Activated CD4-positive, alpha-beta T cell treated with anti-CD3 and anti-CD28 coated beads, Interleukin-2, Interleukin-6, amounts not matched to agents 100 ng/mL and 50 ng/mL, durations not matched to agents 16 hours and 8 hours (primary cell): ENCODE measurements around the gene CHMP1A.
"Not testable (repeated sequence)": the region's sequence is repeated elsewhere in the genome, so short reads cannot be mapped to it uniquely, and the experiment has no call there.

ENCODE experiments used
- DNase-seq: peaks from one replicate; pipeline ENCODE4 v3.0.0-alpha.2; 2020

CHMP1A gene

DNA sequence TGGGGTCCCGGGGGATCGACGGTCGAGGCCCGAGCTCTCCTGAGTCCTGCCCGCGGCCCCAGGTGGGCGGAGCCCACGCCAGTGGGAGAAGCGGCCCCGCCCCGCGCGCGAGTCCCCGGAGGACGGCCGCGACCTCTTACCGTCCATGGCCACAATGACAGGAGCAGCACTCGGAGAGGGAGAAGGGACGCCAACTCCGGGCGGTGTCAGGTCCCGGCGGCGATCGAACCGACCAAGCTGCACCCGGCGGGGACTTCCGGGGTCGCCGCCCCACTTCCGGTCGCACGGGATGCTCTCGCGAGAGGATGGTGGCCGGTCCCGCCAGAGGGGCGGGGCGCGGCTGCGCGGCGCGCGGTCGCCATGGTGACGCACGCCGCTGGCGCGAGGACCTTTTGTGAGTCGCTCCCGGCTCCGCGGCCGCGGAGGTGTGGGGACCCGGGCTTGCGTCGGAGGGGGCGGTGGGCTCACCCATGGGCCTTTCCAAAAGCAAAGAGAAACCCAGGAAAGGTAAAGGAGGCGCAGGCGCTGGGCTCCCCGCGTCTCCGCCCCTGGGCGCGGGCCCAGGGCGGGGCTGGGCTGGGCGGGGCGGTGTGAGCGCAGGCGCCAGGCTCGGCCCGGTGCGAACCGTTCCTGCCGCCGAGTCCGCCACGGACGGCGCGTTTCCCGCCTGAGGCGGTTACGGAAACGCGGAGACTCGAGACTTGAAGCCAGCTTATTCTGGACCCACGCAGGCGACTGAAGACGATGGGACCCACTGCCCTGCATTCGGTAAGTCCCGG, at the start of gene CHMP1A, which contains the start of gene SPATA33:
Gene CHMP1A (minus strand): TSS at position 267 of the 779 bp plus-strand sequence. CDS start 120 bp downstream, at position 147.
Gene SPATA33 (plus strand): TSS at position 395 of the 779 bp plus-strand sequence. CDS start 76 bp downstream, at position 471.
- DNase-seq: peak; percentile 95

DNA sequence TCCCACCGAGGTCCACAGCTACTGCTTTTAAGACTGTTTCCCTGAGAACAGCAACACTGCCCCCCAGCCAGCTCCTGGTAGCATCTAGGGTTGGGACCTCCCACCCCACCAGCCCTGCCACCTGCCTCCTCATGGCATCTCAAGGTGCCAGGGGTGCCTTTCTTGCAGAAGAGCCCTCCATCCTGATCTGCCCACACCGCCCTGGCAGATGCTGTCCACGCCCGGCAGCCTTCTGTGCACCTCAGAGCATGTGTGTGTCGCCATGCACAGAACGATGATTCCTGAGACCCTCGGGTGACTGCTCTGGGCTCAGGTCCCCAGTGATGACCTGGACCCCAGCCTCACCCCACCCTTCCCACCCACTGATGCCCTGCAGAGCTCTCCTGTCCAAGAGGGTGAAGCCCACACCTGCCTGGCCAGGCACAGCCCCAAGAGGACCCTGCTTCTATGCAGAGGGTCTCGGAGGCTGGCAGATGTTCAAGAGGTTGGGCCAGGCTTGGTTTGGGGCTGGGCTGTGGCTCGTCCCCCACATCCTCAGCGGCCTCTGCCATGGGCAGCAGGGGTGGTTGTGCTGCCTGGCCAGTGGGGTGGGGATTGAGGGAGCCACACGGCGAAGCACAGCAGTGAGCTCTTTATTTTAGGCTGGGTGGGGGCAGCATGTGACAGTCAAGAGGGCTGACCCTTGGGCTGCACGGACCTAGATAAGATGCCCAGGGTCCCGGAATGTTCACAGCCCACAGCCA, 49.2 kb upstream of the CHMP1A start:
- DNase-seq: no peak

DNA sequence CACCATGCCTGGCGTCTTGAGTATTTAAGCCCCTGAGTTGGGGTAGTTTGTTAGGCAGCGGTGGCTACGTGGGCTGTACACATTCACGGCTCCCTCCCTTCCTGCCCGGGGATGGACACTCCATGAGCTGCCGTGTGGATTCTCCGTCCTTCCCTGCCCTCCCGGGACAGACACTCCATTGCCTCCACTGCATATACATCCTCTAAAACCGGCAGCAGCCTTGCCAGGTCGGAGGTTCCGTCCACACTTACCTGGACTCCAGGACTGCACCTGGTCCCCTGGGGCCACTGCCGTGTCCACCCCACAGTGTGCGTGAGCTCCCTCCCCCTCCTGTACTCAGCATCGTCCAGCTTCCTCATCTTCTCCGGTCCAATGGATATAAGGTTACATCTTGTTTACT, 47.5 kb upstream of the CHMP1A start:
- no peak for DNase-seq

GRCh38 chr16:89704281-89704680, 46.8 kb upstream of the CHMP1A start:
- DNase-seq: no peak

- DNase-seq: peak; percentile 97
Measured at GRCh38 chr16:89701425-89702406, 44.2 kb upstream of the CHMP1A start, which contains the start of gene SPATA2L. TSS of gene SPATA2L (minus strand) at chr16:89701705. CDS start at chr16:89701232, 473 bp downstream.

DNA sequence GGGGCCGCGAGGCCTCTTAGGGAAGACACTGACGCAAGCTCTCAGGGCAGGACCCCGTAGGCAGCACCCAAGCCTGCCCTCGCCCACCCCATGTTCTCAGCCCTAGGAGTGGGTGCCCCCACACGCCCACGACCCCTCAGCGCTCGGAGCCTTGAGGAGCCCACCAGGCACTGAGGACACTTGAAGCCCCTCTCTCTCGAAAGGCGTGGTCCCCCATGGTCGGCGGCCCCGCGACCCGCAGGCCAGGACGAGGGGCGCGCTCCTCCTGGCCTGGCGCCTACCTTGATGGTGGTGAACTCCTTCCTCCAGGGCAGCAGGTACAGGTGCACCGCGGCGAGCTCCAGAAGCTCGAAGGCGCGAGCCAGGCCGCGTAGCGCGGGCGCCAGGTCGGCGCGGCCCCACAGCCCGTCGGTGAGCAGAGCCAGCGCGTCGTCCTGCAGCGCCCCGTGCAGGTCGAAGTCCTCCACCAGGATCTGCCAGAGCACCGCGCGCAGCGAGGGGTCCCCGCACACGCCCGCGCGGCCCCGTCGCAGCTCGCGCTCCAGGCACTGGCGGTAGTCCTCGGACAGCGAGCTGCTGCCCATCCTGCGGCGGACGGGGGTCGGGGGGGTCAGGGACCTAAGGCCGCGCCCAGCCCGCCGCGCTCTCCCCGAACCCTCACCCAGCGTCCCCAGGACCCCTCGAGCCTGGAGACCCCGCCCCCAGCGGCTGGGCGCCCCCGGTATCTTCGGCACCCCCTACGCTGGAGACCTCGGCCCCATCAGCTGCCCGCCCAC, 43.3 kb upstream of the CHMP1A start:
- DNase-seq: peak; percentile 49

- peak; percentile 96 for DNase-seq
Measured at GRCh38 chr16:89700100-89700648, 42.7 kb upstream of the CHMP1A start.

GRCh38 chr16:89699629-89700099, 42.2 kb upstream of the CHMP1A start:
- not testable (repeated sequence) for DNase-seq

- not testable (repeated sequence) for DNase-seq
Measured at GRCh38 chr16:89698717-89699116, 41.2 kb upstream of the CHMP1A start.

DNA sequence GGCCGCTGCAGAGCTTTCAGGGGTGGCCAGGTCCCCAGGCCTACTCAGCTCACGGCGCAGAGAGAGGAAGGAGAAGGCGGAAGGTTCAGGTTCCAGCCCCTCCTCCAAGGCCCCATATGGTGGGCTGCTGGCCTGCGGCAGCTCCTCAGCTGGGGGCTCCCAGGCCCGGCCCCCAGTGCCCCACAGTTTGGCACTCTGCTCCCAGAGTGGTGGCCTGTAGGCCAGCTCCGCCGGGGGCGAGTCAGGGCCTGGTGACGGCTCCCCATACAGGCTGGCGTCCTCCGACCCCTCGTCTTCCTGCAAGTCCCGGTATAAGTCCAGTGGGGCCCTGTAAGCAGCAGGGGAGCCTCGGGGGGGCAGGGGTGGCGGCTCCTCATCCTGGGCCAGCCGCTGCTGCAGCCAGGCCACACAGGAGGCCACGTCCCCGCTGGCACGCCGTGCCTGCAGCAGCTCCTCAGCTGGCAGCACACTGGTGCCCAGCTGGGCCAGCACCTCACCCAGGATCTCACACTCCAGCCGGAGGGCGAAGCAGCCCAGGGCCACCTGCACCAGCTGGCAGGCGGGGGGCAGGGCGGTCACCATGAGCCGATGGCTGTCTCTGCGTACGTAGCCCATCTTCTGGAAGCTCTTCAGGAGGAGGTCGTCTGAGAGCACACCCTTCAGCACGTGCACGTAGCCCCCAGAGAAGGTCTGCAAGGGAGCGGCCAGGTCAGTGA, 40.3 kb upstream of the CHMP1A start:
- no peak for DNase-seq

DNA sequence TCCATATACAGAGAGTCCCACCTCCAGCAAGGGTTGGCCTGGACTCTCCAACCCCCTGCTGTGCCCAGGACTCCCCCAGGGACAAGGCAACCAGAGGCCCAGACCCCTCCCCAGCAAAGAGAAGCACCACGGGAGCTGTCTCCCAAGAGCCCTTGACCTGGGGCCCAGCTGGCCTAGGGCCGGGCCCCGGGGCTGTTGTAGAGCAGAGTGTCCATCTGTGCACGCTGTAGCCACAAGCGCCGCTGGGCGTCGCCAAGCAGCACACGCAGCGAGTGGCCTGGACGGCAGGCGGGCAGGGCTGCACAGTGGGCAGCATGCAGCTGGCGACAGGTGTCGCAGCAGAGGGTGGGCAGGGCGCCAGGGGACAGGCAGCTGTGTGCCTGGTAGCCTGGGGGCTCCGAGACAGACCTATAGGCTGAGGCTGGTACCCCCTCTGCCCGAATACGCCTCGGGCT, 39.7 kb upstream of the CHMP1A start:
- no peak for DNase-seq

DNA sequence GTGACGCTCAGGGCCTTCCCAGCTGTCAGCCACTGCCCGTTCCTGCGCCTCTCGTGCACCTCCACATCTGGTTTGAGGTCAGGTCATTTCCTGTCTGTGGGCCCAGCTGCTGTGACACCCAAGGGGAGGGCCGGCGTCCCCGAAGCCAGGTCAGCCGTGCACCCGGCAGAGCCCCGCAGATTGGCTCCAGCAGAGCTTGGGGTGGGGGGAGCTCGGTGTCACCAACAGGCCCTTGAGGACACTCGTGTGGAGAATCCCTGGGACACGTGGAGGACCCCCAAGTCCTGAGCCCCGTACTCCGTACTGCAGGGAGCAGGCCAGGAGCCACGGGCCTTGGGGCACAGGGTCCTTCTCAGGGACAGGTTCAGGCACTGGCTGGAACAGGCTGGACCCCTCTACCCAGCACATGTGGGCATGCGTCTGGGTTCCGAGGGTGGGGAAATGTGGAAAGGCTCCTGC, 39.2 kb upstream of the CHMP1A start:
- DNase-seq: peak; percentile 47

DNA sequence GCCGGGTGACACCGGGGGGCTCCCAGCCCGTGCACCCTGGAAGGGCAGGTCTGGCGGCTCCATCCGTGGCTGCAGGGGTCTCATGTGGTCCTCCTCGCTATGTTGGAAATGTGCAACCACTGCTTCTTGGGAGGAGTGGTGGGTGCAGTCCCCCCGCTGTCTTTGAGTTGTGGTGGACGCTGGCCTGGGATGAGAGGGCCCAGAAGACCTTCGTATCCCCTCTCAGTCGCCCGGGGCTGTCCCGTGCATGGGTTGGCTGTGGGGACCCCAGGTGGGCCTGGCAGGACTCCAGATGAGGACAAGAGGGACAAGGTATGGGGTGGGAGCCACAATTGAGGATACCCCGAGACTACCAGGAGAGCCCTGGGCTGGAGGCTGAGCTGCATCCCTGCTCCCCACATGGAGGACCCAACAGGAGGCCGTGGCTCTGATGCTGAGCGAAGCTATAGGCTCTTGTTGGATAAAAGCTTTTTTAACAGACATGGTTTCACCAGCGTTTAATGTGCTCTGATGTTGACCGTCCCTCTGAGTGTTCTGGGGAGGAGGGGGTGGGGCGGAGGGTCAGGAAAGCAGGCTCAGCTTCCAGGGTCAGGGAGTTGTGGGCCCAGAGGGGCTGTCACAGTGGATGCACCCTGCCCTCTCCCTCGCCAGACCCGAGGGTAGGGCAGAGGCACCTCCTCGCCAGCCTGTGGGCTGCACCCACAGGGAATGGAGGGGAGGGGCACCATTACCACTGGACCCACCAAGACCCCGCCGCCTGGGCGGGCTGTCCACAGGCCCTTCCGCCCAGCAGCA, 38.6 kb upstream of the CHMP1A start:
- no peak for DNase-seq

GRCh38 chr16:89695086-89695874, 37.8 kb upstream of the CHMP1A start:
- no peak for DNase-seq

GRCh38 chr16:89694784-89695085, 37.2 kb upstream of the CHMP1A start:
- not testable (repeated sequence) for DNase-seq

GRCh38 chr16:89693931-89694783, 36.6 kb upstream of the CHMP1A start:
- DNase-seq: no peak

DNA sequence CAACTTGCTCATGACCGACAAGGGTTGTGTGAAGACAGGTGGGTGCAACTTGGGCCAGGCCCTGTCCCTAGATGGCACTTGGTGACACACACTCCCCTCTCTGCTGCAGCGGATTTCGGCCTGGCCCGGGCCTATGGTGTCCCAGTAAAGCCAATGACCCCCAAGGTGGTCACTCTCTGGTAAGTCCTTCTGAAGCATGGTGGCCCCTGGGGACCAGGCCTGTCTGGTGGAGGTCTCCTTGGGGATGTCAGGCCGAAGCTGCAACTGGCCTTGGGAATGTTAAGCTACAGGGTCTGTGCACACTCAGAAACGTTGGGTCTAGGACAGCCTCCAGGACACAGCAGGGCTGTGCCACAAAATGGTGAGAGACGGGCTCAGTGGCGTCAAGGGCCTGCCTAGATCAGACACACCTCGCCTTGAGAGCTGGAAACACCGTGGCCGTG, 35.8 kb upstream of the CHMP1A start:
- no peak for DNase-seq
